Stimulated activated CD4-positive, alpha-beta T cell treated with anti-CD3 and anti-CD28 coated beads, Interleukin-1b, Interleukin-23, amount 100 ng/mL, for 4 hours (primary cell): ENCODE measurements around the gene S100A7A.
"Not testable (repeated sequence)": the region's sequence is repeated elsewhere in the genome, so short reads cannot be mapped to it uniquely, and the experiment has no call there.

Experiments used
- DNase-seq, 2 donors: peaks; one replicate each; pipeline ENCODE4 v3.0.0-alpha.2; 2020; ENCODE audit warnings: low read depth in 2 of 2

S100A7A gene

DNA sequence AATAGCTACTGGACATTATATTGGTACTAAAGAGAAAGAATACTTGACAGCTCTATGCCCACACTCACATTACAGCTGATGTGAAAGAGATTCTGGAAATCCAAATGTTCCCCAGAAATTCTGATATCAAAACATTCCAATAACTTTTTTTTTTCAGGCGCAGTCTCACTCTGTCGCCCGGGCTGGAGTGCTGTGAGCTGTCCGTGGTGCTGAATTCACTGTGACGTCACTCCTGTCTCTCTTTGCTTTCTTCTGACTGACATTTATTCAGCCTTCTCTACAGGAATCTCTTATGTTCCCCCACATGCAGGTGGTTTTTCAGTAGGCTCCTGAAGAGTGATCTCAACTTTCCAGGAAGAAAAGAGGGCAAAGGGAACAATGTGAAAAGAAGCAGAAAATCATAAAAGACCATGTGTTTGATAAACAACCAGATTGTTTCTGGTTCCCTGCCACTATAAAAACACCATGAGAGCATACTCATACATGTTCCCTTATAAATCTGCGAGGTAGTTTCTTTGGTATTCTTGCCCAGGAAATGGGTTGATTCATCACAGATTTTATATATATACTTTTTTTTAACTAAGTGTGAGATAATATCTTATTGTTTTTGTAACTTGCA lies 6.2 kb downstream of the S100A7A start:
- peak; percentile 56 to 58 for DNase-seq

DNA sequence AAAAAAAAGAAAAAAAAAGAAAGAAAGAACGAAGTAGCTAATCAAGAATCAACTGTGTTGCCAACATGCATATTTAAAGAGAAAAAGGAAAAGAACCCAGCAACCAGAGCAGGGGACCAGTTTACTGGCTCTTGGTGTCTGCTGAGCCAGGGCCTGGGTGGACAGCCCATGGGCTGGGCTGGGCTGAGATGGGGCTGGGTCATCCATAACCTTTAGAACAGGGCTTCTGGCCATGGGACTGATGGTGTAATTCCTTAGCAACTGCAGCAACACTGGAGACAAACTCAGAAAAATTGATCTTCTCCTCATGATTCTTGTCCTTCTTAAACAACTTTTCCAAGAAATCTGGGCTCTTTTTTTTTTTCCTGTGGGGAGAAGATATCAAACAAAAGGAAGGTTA lies 10.5 kb downstream of the S100A7A start:
- no peak for DNase-seq

DNA sequence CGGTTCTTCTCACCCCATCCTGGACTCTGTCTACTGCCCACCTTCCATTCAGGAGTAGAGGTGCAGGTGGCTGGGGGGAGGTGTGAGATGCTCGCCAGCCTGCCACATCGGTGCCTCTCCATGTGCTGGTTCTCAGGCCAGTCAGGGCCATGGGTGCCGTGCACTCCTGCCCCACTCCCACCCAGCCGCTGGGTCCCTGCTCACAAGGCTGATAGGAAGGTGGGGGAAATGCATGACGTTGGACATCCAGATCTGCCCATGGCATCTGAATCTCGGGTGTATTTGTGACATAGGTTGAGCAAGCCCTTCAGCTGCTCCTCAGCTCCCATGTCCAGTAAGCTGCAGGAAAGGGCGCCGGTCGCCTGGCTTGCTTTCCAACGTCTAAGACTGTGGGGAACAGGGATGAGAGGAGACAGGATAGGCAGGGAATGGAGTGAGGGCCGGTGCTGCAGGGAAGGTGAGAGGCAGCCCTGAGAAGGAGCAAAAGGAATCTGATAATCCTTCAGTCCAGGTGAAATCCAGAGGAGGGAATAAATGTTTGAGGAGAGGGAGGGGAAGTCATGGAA lies 11.8 kb downstream of the S100A7A start:
- no peak for DNase-seq

DNA sequence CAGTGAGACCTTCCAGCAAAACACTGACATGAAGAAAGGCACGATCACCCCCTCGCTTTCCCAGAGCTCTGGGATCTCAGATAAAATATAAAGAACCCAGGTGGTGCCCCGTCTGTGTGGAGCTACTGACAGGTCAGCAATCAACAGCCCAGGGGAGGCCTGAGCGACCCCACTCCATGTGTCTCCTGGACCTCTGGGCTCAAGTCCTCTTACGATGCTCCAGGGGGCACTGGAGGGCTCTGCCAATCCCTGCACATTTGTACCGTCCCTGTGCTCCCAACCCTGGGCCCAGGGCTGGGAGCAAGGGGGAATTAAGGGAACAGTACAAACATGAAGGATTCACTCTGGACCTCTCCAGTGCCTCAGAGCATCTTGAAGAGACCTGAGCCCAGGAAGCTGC lies 12.5 kb downstream of the S100A7A start:
- DNase-seq: no peak

DNA sequence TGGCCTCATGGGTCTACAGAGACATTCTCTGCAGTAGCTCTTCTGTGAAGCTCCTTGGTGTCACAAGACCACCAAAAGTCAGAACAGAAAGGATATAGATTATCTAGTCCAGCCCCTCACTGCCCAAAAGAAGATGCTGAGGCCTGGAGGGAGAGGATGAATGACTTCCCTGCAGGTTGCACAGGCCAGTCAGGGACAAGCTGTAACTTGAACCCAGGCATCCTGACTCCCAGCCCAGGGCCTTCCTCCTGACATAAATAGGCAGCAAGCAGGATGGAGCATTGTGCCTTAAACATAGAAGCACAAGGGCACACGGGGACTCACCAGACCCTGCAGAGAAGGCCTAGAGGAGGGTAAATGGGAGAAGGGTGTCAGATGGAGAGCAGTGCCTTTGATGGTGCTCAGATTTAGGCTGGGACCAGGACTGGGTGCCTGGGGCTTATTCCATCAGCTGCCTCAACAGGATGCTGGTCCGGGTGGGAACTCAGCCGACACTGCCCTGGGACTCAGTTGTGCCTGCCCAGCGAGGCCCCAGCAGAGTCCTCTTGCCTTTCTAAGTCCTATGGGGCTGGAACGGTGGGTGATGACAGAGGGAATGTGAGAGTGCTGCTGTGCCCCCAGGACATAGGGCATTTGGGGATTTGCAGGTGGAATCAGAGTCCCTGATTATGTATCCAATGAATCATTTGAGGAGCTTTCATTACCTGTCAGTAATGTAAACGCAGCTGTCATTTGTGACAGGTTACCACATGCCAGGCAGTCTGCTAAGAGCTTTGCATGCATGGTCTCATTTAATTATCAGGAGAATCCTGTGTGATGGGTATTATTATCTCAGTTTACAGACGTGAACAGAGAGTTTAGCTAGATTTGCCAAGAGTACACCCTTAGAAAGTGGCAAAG lies 13.2 kb downstream of the S100A7A start:
- DNase-seq: no peak

DNA sequence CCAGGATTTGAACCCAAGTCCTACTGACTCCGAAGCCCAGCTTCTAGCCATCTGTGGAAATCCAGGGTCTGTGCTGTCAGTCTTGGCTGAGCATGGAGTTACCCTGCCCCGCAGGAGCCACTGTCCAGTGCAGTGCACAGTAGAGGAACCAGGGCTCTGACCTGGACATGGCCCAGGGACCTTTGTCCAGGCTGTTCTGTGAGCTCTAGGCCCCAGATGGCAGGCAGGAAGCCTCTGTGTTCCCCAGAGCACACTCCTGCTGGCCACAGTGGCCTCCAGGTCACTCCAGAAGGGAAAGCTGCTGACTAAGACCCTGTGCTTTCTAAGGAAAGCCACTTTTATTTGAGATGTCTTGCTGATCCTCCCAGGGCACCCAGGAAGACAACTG lies 13.8 kb downstream of the S100A7A start:
- no peak for DNase-seq

DNA sequence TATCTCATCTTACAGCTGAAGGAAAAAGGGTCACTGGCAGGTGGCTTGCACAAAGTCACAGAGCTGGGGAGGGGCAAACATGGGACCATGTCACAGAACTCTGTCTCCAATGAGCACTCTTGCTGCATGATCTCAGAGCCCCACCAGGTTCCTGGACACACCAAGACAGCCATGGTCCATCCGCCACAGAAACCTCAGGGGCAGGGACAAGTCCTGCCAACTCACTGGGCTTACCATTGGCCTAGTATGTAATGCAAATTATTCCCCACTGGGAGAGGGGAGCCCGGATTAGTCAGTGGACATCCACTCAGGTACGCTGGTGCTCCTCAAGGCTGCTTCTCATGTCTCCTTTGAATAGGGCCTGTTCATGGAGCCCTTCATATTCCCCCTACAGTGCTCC lies 14.2 kb downstream of the S100A7A start:
- no peak for DNase-seq

DNA sequence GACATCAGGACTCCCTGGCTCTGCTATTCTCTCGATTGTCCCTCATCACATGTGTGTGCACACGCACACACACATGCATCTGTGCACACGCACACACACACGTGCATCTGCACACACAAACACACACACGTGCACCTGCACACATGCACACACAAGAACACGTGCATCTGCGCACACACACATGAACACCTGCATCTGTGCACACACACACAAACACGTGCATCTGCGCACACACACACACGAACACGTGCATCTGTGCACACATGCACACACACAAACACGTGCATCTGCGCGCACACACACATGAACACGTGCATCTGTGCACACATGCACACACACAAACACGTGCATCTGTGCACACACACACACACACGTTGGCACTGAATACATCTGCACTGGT lies 14.7 kb downstream of the S100A7A start:
- DNase-seq: no peak

DNA sequence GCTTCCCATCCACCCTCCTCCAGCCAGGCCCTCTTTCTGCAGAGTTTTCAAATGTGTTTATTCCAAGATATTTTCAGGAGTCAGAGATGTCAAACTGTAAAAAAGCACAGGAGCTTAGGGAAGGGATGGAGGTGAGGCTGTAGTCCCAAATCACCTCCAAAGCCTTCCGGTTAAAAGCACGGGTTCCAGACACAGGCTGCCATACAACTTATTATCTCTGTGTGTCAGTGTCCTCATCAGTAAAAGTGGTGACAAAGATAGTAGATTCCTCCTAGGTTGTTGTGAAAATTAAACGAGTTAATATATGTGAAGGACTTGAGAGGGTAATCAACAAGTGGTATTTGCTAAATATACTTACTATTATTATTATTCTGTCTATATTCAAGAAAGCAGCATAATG lies 15.1 kb downstream of the S100A7A start:
- no peak for DNase-seq

DNA sequence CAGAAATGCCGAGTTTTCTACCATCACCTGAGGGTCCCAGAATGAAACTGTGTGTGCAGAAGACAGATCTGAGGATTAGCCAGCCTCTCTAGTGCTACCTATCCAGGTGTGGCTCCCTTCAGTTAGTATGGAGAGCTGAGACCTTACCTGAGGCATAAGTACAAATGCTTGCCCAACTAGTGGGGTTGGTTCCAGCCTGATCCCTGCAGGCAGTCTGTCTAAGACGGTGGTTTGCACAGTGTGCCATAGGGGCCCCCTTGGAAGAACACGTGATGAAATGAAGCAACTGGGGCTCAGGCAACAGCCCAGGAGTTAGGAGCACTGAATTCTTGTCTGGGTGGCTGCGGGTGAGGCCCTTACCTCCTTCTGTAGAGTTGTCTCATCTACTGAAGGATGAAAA lies 15.6 kb downstream of the S100A7A start:
- no peak for DNase-seq

DNA sequence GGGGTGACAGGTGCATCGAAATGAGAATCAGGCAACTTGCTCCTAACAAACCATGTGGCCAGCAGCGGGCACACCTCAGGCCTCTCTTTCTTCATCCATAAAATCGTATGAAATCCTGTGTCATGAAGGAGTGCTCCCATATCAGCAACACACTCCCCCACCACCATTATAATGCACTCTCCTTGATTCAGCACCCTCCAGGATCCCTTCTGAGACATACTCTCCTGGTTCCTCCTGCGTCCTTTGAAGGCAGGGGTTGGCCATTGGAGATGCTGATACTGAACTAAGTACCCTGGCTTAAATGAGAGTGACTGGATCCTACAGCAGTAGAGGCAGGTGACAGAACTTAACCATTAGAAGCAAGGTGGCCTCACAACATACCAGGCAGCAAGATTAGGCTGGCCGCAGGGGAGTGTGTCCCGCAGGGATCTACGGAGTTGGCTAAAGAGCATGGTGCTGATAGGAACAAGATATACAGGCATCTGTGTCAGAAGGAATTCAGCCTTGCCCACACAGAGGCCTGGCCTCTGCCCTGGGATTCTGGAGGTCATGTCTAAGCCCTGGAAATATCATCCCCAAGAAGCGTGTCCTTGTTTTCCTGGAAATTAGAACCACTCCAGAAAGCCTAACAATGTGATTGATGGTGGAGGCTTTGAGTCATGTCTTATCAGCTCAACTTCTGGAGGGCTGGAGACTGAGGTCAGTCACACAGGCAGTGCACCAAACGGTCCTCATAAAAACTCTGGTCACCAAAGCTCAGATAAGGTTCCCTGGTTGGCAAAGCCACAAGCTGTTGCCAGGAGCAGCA lies 16.8 kb downstream of the S100A7A start:
- DNase-seq: no peak

DNA sequence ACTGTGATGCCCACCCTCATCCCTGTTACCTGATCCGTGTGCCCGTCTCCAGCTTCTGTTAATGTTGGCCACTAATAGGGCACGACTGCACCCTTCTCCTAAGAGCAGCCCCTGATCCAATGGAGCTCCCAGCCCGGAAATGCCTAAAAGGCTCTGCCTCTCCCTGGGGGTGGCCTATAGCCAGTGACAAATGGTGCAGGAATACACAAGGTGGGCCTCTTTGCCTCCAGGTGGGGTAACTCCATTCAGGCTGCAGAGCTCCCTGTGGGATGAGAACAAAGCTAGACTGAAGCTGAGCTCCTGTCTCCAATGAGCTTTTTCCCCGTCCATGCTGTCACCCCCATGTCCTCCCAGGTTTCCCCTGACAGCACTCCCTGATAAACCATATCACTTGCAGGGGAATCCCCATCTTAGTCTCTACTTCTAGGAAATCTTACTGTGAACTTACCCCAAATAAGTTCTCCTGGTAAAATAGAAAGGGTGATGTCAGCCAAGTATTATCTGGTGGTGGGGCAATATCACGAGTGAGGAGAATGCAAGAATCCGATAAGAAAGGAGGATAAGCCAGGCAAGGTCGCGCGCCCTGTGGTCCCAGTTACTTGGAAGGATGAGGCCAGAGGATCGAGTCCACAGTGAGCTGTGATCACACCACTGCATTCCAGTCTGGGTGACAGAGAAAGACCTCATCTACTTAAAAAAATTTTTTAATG lies 18.6 kb downstream of the S100A7A start:
- no peak for DNase-seq

DNA sequence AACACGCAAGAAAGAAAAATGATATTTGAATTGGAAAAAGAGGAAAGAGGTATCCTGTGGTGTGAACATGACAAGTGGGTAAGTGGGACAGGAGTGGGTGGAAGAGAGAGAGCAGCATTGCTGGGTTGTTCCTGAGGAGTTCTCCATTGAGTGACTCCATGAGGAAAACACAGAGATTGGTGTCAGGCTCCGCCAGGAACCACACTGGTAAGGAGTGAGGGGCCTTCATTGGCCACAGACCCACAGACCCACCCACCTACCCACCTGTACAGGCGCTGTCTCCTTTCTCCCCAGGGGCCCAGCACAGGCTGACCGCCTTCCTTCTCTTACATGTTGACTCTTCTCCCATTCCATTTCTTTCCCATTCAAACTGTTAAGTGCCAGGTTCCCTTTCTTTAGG lies 20.9 kb downstream of the S100A7A start:
- no peak for DNase-seq

DNA sequence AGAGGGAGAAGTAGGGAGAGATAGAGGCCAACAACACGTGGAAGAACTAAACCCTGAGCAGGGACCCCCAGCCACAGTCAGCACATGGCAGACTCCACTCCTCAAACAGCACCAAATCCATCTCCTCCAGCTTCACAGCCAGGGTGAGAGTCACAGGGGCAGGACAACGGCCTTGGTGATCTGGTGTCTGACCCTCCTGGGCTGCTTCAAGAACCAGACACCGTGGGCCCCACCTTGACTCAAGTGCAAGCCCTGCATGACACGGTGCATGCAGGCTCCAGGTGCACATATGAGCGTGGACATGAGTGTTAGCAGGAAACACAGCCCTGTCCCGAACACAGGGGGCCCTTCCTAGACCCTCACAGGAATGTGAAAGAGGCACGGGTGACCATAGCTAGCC lies 22.3 kb downstream of the S100A7A start:
- no peak for DNase-seq

DNA sequence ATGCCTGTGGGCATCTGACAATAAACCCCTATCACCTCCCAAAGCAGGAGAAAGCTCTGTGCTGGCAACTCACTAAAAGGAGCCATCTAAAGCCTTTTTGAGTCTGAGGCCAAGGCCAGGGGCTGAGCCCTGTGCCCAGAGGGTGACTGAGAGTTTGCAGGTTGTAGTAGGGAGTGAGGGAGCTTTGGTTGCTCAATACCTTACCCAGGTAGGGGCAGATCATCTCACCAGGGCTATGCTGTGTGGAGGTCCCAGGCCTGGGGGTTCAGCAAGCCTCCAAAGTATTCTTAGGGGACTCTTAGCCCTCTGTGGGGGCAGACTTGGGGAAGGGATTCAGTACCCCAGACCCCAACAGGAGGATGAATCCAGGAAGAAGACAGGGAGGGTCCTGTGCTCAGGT lies 23.0 kb downstream of the S100A7A start:
- no peak for DNase-seq

DNA sequence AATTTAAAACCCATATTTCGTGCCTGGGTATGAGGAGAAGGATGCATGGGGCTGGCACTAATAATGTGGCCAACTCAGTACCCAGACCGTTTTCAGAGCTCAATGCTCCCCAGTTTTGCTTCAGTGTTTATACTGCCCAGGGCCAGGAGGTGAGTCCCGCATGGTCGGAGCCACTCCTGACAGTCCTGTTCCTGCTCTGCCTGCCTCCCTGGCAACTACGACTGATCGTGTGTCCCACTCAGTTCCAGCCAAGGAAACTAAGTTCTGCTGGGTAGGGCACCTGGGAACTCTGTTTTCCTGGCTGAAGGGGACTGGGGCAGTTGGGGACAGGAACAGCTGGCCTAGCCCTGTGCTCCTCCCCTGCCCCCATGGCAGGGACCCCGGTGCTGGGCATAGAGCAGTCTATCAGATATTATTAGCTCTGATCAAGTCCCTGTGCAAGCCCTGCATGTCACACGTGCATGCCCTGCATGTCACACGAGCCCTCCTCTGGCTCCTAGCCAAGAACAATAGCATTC lies 25.0 kb downstream of the S100A7A start:
- no peak for DNase-seq

DNA sequence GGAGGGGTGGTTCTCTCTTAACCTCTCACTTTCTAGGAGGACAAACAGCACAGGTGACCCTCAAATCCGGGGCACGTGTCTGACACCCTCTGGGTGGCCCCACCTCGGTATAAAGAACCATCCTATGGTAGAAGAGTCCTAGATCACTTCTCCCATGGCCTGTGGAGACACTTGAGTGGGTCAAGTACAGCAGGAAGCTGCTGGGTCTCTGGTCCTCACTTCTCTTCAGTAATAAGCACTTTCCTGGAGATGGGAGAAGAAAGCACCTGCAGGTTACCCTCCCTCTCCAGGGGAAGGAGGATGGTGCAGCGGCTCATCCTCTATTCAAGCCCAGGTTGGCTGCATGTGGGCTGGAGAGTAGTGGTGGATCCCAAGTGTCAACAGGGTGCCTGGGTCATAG lies 27.2 kb downstream of the S100A7A start:
- no peak for DNase-seq

DNA sequence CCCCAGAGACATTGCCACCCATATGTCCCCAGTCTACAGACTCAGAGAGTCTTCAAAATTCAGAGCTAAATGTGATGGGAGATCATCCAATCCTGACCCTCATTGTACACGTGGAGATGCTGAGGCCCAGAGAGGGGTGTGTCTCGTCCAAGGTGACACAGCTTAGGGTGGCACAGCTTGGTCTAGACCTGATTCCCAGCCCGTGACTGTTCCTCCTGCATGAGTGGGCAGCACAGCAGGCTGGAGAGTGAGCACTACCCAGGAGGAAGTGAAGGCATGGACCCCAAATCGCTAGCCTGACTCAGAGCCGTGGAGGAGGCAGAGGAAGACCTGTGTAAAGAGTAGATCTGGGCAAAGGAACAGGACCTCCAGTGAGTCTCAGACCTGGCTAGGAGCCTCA lies 27.8 kb downstream of the S100A7A start:
- DNase-seq: no peak

DNA sequence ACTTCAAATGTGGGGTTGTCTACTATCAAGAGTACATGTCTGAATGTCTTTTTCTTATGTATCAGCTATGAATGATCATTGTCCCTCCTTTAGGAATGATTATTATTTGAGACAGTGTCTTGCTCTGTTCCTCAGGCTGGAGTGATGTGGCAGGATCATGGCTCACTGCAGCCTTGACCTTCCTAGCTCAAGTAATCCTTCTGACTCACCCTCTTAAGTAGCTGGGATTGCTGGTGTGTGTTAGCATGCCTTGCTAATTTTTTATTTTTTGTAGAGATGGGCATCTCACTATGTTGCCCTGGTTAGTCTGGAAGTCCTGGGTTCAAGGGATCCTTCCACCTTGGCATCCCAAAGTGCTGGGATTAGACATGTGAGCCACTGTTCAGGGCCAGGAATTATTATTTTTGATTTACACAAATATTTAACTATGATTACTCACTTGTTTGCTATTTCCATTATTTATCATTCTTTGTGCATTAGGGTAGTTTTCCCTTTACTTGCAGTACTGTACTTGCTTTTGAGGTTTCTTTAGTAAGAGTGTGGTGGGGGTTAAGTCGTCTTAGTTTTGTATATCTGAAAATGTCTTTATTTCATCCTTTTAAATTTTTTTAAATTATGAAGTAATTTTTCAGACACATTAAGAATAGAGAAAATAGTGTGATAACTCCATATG lies 31.3 kb downstream of the S100A7A start:
- no peak for DNase-seq

DNA sequence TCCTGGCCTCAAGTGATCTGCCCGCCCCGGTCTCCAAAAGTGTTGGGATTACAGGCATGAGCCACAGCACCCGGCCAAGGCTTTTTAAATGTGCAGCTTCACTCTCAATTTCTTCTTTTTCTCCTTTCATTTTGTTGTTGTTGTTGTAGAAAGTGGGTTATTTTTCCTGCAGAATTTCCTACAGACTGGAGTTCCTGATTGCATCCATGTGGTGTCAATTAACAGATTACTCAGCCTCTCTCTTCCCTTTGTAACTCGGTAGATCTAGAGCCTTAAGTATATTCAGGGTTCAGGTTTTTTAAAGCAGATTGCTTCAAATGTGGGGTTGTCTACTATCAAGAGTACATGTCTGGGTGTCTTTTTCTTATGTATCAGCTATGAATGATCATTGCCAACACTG lies 32.5 kb downstream of the S100A7A start:
- DNase-seq: not testable (repeated sequence)

DNA sequence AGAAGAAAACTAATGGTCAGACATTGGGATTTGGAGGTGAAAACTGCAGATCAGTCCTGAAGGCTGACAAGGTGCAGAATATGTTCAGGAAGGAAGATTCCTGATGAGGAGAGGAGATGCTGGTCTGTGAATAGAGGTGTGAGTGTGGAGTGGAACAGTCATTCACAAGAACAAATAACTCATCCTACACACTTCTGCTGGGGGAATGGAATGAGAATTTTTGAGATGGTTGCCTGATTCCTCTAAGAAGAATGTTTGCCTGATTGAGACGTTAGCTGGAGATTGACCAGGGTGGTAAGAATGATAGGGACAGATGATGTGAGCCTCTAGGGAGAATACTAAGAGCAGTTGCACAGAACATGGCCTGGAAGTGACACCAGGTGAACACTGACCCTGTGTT lies 40.1 kb downstream of the S100A7A start:
- DNase-seq: no peak
